Activated CD8-positive, alpha-beta memory T cell treated with anti-CD3 and anti-CD28 coated beads for 1 hour (primary cell): ENCODE measurements around the gene IL4.
A peak's percentile ranks its signal among the peaks of the same experiment; 100 is the strongest.
"Not testable (repeated sequence)": the region's sequence is repeated elsewhere in the genome, so short reads cannot be mapped to it uniquely, and the experiment has no call there.

ENCODE experiments used
- DNase-seq, 2 donors: peaks; one replicate each; pipeline ENCODE4 v3.0.0-alpha.2; 2020; ENCODE audit warnings: low read depth in 1 of 2; ENCODE audit errors: extremely low read depth in 1 of 2

Gene IL4

GRCh38 chr5:132673939-132674630, at the start of gene IL4:
IL4 (plus strand) TSS chr5:132673989; CDS start chr5:132674051, 62 bp downstream.
- DNase-seq: no peak

- DNase-seq: no peak
Measured at GRCh38 chr5:132627470-132627869, 46.3 kb upstream of the IL4 start.

GRCh38 chr5:132628814-132629213, 45.0 kb upstream of the IL4 start:
- no peak for DNase-seq

GRCh38 chr5:132629230-132629944, 44.4 kb upstream of the IL4 start:
- DNase-seq: no peak

- DNase-seq: not testable (repeated sequence)
Measured at GRCh38 chr5:132633587-132633986, 40.2 kb upstream of the IL4 start.

GRCh38 chr5:132635873-132636272, 37.9 kb upstream of the IL4 start:
- DNase-seq: no peak

GRCh38 chr5:132637241-132637640, 36.5 kb upstream of the IL4 start:
- no peak for DNase-seq

- no peak for DNase-seq
Measured at GRCh38 chr5:132639706-132640130, 34.1 kb upstream of the IL4 start.

GRCh38 chr5:132640613-132641012, 33.2 kb upstream of the IL4 start:
- DNase-seq: no peak

- no peak for DNase-seq
Measured at GRCh38 chr5:132641241-132641723, 32.5 kb upstream of the IL4 start.

GRCh38 chr5:132641841-132642240, 31.9 kb upstream of the IL4 start:
- DNase-seq: no peak

- no peak for DNase-seq
Measured at GRCh38 chr5:132644177-132644576, 29.6 kb upstream of the IL4 start.

- DNase-seq: no peak
Measured at GRCh38 chr5:132646583-132647266, 27.1 kb upstream of the IL4 start.

- DNase-seq: no peak
Measured at GRCh38 chr5:132647473-132647872, 26.3 kb upstream of the IL4 start.

GRCh38 chr5:132648355-132648754, 25.4 kb upstream of the IL4 start:
- DNase-seq: no peak

GRCh38 chr5:132651838-132652469, 21.8 kb upstream of the IL4 start:
- DNase-seq: no peak

GRCh38 chr5:132653716-132654115, 20.1 kb upstream of the IL4 start:
- no peak for DNase-seq

- peak in 1 of 2 donors; percentile 32 for DNase-seq
Measured at GRCh38 chr5:132655821-132656773, 17.7 kb upstream of the IL4 start.

- DNase-seq: no peak
Measured at GRCh38 chr5:132656774-132657355, 16.9 kb upstream of the IL4 start.
